Stromal cell of bone marrow (primary cell): ENCODE data around the gene OR1L4.

Source experiments
- DNase-seq: peaks from one replicate; pipeline ENCODE4 v3.0.0-alpha.2; 2012; ENCODE audit warnings: low read depth

OR1L4 gene

DNA sequence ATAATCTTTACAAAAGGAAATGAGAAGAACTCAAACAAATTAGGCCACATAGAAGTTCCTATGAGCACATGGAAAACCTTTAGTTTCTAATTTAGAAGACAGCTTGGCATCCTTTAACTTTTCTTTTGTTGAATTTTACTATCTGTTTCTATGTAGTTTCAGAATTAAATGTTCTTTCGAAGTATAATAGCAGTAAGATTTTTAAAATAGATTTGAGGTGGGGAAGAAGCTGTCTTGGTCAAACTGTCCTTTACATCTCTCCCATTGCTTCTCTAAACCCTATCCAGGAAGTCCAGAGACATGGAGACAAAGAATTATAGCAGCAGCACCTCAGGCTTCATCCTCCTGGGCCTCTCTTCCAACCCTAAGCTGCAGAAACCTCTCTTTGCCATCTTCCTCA, at the start of gene OR1L4:
OR1L4 (plus strand) TSS at position 301 of the 400 bp plus-strand sequence; CDS start at position 301, 0 bp downstream.
- DNase-seq = no peak

- DNase-seq = no peak
Measured at GRCh38 chr9:122684851-122685250, 38.9 kb upstream of the OR1L4 start.

DNA sequence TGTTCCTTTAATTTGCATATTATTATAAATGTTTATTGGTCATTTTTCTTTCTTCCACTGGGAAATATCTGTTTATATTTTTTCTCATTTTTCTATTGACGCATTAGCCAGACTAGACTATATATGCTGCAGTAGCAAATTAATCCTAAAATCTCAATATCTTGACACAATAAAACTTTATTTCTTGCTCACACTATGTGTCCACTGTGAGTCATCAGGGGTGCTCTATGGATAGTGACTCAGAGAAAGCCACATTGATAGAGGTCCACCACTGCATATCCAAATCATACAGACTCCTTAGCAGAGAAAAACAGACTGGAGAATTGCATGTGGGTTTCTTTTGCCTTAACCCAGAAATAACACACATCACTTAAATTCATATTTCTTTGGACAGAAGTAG, 28.1 kb upstream of the OR1L4 start:
- DNase-seq = no peak

GRCh38 chr9:122718038-122718437, 5.8 kb upstream of the OR1L4 start:
- no peak for DNase-seq

DNA sequence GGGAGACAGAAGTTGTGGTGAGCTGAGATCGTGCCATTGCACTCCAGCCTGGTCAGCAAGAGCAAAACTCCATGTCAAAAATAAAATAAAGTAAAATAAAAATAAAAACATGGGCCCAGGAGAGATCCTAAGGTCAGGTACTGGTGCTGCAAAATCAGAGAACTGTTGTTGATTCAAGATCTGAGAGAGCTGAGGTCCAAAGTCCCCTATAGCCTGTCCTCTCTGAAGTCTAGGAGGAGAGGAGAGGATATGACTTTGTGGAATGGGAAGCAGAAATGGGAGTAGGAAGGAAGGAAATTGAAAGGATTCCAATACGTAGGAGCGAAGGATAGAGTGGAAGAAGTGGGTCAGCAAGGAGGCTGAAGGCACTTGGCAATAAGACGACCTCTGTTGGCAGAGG, 4.6 kb upstream of the OR1L4 start:
- no peak for DNase-seq

GRCh38 chr9:122742003-122742402, 18.2 kb downstream of the OR1L4 start, which contains the start of gene OR1L6:
TSS of gene OR1L6 (plus strand) at chr9:122742303. CDS start at chr9:122749848, 7,545 bp downstream.
- no peak for DNase-seq

- DNase-seq = no peak
Measured at GRCh38 chr9:122754825-122755224, 31.0 kb downstream of the OR1L4 start.

- no peak for DNase-seq
Measured at GRCh38 chr9:122767817-122768216, 44.0 kb downstream of the OR1L4 start.
